HPDE6-E6E7 (cell line): ENCODE measurements around the gene RNF180.
"Not testable (repeated sequence)": the region's sequence is repeated elsewhere in the genome, so short reads cannot be mapped to it uniquely, and the experiment has no call there.

ENCODE experiments used
- DNase-seq: peaks from one replicate; pipeline ENCODE4 v3.0.0; 2011; ENCODE audit warnings: missing footprints; ENCODE audit errors: extremely low spot score

RNF180 gene

DNA sequence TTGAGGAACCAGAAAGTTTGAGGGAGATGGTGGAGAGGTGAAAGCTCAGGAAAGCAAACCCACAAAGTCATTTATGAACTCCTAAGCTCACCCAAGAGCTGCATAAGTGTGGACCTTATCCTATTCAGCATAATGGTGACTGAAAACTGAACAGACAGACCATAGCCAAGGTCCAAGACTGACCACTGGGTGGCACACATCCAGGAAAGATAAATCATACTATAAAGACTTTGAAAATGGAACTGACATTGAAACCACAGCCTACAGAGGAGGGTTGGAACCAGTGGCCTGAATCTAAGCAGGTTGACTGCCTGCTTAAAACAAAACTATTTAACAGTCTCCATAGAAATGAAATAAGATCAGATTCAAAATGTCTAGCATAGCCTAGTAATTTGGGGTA lies 219.1 kb downstream of the RNF180 start:
- DNase-seq = peak; percentile 42

GRCh38 chr5:64397552-64397951 lies 231.9 kb downstream of the RNF180 start:
- no peak for DNase-seq

DNA sequence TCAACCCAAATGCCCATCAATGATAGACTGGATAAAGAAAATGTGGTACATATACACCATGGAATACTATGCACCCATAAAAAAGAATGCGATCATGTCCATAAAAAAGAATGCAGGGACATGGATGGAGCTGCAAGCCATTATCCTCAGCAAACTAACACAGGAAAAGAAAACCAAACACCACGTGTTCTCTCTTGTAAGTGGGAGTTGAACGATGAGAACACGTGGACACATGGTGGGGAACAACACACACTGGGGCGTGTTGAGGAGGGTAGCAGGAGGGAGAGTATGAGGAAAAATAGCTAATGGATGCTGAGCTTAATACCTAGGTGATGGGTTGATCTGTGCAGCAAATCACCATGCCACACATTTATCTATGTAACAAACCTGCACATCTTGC lies 233.1 kb downstream of the RNF180 start:
- DNase-seq = not testable (repeated sequence)

- DNase-seq = not testable (repeated sequence)
Measured at GRCh38 chr5:64407103-64407825, 241.6 kb downstream of the RNF180 start.

DNA sequence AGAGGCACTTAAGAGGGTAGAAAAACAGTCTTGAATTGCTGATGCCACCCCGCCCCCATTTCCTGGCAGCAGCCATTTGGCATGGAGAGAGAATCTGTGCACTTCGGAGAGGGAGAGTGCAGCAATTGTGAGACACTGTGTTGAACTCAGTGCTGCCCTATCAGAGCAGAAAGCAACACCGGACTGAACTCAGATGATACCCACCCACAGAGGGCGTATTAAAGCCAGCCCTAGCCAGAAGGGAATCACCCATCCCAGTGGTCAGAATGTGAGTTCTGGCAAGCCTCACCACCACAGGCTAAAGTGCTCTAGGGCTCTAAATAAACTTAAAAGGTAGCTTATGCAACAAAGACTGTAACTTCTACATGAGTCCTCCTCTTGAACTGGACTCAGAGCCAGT lies 251.7 kb downstream of the RNF180 start:
- no peak for DNase-seq

DNA sequence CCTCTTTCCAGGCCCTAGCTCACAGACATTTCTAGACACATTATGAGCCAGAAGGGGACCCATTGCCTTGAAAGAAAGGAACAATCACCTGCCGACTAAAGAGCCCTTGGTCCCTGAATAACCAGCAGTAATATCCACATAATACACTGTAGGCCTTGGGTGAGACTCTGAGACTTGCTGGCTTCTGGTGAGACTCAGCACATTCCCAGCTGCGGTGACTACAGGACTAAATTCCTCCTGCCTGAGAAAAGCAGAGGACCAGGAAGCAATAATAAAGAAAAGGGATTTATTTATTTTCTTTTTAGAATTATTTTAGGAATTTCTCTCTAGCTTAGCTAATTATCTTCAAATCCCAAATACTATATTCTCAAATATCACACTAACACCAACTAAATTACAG lies 252.4 kb downstream of the RNF180 start:
- no peak for DNase-seq
